DMS53 (cell line): ENCODE results near the gene ANKMY1.

ENCODE experiments used
- DNase-seq: peaks from one replicate; lab custom pipeline; 2025; lab: John Stamatoyannopoulos, UW

ANKMY1 gene

GRCh38 chr2:240595381-240596079, 37.7 kb upstream of the ANKMY1 start:
- DNase-seq, result peak; percentile 46

DNA sequence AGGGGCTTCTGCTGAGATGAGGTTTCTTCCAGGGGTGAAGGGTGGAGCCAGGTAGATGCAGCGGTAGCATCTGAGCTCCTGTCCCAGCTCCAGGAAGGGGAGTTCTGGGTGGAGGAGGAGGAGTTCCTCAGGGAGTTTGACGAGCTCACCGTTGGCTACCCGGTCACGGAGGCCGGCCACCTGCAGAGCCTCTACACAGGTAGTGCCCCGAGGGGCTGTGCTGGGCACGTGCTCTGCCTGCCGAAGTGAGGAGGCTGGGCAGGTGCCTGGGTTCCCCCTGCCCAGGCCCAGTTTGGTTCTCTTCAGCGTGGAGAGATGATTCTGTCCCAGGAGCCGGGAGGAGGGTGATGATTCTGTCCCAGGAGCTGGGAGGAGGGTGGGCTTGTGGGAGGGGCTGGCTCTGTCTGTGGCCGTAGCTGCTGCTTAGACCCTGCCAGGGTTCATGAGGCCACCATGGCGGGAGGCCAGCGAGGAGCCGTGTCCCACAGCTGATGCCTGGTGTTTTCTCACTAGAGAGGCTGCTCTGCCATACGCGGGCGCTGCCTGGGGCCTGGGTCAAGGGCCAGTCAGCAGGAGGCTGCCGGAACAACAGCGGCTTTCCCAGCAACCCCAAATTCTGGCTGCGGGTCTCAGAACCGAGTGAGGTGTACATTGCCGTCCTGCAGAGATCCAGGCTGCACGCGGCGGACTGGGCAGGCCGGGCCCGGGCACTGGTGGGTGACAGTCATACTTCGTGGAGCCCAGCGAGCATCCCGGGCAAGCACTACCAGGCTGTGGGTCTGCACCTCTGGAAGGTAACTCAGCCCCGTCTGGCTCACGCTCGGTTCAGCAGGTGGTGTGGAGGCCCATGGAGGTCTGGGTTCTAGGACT, 37.0 kb upstream of the ANKMY1 start:
- no peak for DNase-seq

- no peak for DNase-seq
Observed at GRCh38 chr2:240593703-240594451, 36.1 kb upstream of the ANKMY1 start.

DNA sequence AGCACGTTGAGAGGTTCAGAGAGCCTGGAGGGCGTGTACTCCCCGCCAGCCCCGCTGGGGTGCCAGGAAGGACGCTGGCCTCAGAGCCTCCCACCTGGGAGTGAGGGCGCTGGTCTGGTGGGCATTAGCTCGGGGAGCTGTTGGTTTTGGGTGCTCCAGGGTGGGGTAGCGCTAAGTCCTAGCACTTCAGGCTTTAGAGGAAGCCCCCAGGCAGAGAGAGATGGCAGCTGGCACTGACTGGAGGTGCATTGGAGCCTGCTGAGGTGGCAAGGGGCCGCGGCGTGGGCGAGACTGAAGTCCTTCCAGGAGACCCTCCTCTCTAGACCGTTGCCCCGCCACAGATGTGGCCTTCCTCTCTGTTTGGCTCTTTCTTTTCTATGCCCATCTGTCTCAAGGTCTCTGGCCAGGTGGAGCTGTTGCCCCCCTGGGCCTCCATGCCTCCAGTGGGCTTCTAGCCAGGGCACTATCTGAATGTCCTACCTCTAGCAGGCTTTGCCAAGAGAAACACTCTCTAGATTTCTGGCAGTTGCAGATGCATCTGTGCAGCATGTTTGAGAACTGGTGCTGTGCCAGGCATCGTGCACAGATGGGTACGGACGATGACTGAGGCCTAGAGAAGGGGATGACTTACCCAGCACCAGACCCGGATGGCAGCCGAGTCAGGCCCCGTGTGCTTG, 35.4 kb upstream of the ANKMY1 start:
- DNase-seq, result no peak

DNA sequence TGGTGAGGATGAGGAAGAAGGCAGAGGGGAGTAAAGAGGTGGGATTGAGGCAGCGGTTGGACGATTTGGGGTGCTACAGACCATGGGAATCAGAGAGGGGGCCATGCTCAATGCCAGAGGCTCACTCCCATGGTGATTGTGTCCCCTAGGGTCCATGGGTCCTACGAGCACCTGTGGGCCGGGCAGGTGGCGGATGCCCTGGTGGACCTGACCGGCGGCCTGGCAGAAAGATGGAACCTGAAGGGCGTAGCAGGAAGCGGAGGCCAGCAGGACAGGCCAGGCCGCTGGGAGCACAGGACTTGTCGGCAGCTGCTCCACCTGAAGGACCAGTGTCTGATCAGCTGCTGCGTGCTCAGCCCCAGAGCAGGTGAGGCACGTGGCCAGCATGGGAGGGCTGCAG, 34.0 kb upstream of the ANKMY1 start:
- no peak for DNase-seq

DNA sequence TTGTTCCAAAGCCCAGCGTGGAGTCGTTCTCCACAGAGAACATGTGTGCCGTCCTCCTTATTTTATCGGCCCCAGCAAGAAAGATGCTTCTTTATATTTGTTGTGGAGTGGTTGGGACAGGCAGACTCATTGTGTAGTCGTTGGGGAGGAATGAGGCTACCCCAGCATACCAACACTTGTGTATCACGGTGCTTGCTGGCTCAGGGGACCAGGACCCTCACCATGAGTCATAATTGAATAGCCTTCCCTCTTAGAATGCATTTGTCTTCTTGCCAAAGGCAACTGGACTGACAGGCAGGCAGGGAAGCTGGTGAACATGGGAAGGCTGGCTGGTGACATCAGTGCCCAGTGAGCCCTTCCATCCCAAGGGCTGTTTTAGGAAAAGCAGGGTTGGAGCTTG, 33.4 kb upstream of the ANKMY1 start:
- no peak for DNase-seq

DNA sequence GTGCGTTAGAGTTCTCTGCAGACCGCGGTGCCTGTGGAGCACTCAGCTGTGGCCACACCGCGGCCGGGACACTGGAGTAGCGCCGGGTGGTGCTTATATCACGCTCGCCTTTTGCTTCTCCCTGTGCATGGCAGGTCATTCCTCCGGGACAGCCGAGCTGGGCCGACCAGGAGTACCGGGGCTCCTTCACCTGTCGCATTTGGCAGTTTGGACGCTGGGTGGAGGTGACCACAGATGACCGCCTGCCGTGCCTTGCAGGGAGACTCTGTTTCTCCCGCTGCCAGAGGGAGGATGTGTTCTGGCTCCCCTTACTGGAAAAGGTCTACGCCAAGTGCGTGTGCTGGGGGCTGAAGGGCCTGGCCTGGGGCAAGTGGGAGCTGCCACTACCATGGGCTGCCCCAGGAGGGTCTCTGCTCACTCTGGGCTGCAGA, 32.9 kb upstream of the ANKMY1 start:
- DNase-seq, result no peak

- no peak for DNase-seq
Observed at GRCh38 chr2:240589850-240590525, 32.2 kb upstream of the ANKMY1 start.

GRCh38 chr2:240589375-240589774, 31.6 kb upstream of the ANKMY1 start:
- DNase-seq, result no peak

DNA sequence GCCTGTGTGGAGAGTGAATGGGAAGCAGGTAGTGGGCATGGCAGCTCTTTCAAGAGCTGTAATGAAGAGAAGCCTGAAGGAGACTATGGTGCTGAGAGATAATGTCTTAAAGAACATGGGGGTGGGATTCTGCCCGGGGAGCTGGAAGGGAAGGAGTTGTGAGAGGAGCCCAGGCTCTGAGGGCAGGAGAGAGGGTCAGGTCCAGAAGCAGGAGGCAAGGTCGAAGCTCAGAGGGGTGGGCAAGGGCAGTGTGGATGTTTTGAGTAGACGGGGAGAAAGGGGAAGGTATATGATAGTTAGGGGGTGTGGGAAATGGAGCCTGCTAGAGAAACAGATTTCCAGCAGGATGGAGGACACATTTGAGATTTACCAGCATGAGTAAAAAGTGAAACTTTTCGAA, 30.9 kb upstream of the ANKMY1 start:
- DNase-seq, result no peak

DNA sequence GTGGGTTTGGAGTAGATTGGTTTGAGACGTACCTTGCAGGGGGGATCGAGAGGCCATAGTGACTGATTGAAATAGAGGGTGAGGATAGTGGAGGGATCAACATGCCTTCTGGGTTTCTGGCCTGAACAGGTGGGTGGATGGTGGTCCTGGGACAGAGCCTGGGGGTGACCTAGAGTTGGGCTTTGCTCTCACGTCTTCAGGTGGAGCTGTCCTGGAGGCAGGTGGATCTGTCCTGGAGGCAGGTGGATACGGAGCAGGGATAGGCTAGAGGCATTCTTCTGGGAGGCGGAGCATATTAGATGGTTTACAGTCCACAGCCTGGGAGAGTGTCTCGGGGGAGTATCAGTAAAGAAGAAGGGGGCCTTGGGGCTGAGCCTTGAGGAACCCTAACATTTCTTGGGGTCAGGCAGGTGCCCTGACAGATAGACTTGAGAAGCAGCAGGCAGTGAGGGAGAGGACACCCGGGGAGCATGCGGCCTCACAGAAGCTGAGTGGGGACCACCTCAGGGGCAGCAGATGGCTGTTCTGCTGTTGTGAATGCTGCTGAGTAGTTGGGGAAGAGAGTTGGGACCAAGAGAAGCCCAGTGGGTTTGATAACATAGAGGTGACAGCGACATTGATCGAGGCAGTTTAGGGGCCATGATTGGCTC, 30.3 kb upstream of the ANKMY1 start:
- DNase-seq, result no peak

- DNase-seq, result peak; percentile 80
Observed at GRCh38 chr2:240586919-240587800, 29.4 kb upstream of the ANKMY1 start.

DNA sequence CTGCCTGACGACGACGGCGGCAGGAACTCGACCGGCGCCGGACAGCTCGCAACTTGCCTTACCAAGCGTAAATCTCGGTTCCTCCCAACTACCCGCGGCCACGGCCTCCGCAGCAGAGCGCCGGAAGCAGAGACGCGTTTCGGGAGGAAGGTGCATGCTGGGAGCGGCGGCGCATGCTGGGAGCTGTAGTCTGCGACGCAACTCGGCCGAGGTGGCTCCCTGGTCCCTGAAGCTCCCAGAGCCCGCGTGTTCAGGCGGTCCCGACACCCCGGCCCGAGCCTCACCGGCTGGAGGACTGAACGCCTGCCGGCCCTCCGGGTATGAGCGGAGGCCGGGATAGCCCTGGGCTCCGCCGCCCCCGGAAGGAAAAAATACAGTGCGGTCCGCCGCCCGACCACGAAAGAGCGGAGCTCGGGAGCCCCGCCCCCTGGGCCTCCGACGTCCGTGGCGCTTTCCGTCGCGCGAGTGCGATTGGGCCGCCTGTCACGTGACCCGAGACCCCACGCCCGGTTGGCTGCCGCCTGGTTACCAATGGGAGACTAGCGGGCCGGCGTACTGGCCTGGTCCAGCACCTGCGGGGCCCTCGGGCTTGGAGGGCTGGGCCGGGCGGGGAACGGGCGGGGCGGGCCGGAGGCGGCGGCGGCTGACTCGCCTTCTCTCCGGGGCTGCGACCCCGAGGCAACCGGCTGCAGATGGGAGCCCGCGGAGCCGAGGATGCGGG, 28.6 kb upstream of the ANKMY1 start, which contains the start of gene CAPN10:
TSS of gene CAPN10 (plus strand) at position 537 of the 721 bp plus-strand sequence. CDS start at position 715, 178 bp downstream.
- DNase-seq, result peak; percentile 97

DNA sequence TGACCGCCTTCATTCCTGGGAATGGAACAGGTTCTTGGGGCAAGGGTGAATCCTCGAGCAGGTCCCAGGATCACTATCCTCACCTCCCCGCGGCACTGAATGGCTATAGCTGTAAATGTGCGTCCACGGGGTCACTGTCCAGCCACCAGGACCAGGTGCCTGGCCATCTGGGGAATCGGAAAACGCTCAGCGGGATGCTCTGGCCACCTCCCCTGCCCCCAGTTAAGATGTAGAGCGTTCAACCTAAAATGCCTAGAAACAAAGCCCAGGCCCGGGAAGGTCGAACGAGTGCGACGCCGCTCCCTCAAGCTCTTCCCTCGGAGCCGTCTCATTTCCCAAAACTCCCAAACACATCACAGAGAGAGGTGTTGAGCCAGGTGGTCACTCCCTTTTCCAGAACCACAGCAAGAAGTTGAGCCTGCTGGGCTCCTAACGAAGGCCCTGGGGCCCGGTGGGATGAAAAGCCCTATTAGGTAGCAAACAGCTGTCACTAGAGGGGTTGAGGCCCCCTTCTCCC, 28.0 kb upstream of the ANKMY1 start:
- DNase-seq, result no peak

- DNase-seq, result no peak
Observed at GRCh38 chr2:240585101-240585500, 27.3 kb upstream of the ANKMY1 start.

GRCh38 chr2:240584486-240585031, 26.8 kb upstream of the ANKMY1 start:
- no peak for DNase-seq

- DNase-seq, result no peak
Observed at GRCh38 chr2:240583774-240584173, 26.0 kb upstream of the ANKMY1 start.

DNA sequence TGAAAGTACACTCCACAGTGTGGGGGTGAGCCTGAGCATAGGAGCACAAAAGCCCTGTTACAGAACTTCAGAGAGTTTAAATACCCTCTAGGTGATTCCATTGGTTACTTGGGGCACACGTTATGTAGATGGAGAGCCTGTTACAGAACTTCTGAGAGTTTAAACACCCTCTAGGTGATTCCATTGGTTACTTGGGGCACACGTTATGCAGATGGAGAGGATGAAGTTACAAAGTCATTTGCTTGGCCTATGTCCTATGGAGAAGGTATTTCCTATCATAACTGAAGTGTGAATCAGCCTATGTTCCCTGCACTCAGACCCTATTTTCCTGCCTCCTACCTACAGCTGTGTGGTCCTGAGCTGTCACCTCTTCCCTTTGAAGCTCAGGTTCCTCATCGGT, 25.0 kb upstream of the ANKMY1 start:
- no peak for DNase-seq

DNA sequence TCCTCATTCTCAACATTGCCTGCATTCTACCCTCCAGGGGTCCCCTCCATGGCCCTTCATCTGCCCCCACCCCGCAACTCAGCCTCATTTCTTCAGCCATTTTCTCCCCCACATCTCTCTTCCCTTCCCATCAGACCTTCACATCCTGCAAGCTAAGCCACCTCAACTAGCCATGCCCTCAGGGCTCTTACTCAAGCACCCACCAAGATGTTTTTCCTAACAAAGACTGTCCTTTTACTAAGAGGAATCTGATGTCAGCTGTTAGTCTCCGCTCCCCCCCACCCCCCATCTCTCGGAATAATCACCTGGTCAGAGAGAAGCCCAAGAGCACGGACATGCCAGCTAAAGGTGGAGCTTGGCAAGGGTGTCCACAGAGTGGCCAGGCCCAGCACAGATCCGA, 24.0 kb upstream of the ANKMY1 start:
- DNase-seq, result no peak
